Uterus (tissue), 4 donors: ENCODE measurements around the gene INSRR. TPM values are rescaled to one million over a fixed set of nuclear protein-coding genes. Genes with fewer than 3 reads are reported as not detected.

ENCODE experiments used
- DNase-seq, 2 donors: peaks; one replicate each; pipeline ENCODE4 v3.0.0-alpha.2; 2019 to 2020
- H3K27ac ChIP-seq, 2 donors: fragments of 200-600 bp; sonication (generic); 1 replicate in 1 of 2; 2 replicates in 1 of 2; pipeline ENCODE4 v1.5.1; 2016 to 2018
- H3K27me3 ChIP-seq, 2 donors: fragments of 200-600 bp; sonication (generic); one replicate each; pipeline ENCODE4 v1.5.1; 2018 to 2019; ENCODE audit warnings: control low read depth in 1 of 2
- H3K36me3 ChIP-seq, 2 donors: fragments of 200-600 bp; sonication (generic); one replicate each; pipeline ENCODE4 v1.5.1; 2019; ENCODE audit warnings: control low read depth in 1 of 2
- H3K4me1 ChIP-seq, 2 donors: fragments of 200-600 bp; sonication (generic); one replicate each; pipeline ENCODE4 v1.5.1; 2018 to 2019; ENCODE audit warnings: control low read depth in 1 of 2
- H3K4me3 ChIP-seq, 2 donors: fragments of 200-600 bp; sonication (generic); 1 replicate in 1 of 2; 2 replicates in 1 of 2; pipeline ENCODE4 v1.5.1; 2018 to 2019; ENCODE audit warnings: mild to moderate bottlenecking in 1 of 2
- H3K9me3 ChIP-seq, 2 donors: fragments of 200-600 bp; sonication (generic); one replicate each; pipeline ENCODE4 v1.5.1; 2019; ENCODE audit warnings: control low read depth in 1 of 2
- POLR2A ChIP-seq, 2 donors: fragments of 450-650 bp; IDR thresholded peaks; one replicate each; pipeline ENCODE4 v1.6.1; 2016; ENCODE audit warnings: antibody characterized with exemption in 2 of 2, mild to moderate bottlenecking in 1 of 2, moderate library complexity in 1 of 2
- intact Hi-C: fragments of 100-400 bp; cut with DNase I; formaldehyde crosslinking; loops from one replicate; pipeline ENCODE4 v1.15.1; 2023; ENCODE audit warnings: low total_unique reads
- total RNA-seq, 4 donors: library from RNA; depleted of rRNA in 3 of 4; stranded (reverse); fragments of >200 nt in 3 of 4; gene quantifications; one replicate each; pipeline versions ENCODE4 v1.1.0 to v1.2.4, GENCODE V29; 2014 to 2023
- TF ChIP-seq, protein P1 (sequence below), 4 experiments: fragments of 200-600 bp in 2 of 4; fragments of 450-650 bp in 2 of 4; sonication (generic) in 2 of 4; IDR thresholded peaks; one replicate each; pipeline ENCODE4 v1.5.1; 2016 to 2019; ENCODE audit warnings: antibody characterized with exemption in 4 of 4, mild to moderate bottlenecking in 2 of 4, moderate library complexity in 1 of 4
- donor health status: DM: yes; HTN: yes; CAD: no.

INSRR gene
- total RNA-seq, 4 donors from 2014 or later = 1.2 TPM; not detected in 3

DNA sequence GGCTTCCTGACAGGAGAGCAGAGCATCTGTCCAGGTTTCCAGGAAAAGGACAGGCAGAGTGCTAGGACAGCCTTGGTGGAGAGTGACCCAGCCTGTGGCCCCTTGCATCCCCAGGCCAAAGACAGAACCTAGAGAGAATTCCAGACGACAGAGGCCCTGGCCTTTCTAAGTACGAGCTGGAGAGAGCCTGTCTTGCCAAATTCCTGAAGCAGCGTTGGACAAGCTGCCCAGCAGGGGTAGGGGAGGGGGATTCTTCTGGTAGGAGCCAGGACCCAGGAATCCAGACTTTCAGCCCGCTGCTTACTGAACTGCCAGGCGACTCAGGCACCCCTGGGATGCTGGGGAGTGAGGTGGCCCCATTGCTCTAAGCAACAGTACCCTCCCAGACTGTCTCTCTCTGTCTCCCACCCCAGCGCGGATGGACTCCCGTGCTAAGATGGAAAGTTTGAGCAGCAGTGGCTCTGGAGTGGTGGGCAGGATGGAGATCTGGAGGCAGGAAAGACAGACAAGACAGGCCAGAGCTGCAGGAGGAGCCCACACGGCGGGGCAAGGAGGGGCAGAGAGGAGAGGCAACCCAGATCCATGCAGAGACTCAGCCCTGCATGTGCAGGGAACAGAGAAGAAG lies 25.8 kb upstream of the INSRR start:
- no peaks in the 10 kb centered on the region for H3K4me1 ChIP-seq
- no peak for DNase-seq
- H3K27me3 ChIP-seq = no peaks in the 10 kb centered on the region
- H3K4me3 ChIP-seq = no peak overlapping the region
- no peak for TF ChIP-seq POLR2A (IDR thresholded peaks at IDR 0.05)
- TF ChIP-seq, protein P1, sequence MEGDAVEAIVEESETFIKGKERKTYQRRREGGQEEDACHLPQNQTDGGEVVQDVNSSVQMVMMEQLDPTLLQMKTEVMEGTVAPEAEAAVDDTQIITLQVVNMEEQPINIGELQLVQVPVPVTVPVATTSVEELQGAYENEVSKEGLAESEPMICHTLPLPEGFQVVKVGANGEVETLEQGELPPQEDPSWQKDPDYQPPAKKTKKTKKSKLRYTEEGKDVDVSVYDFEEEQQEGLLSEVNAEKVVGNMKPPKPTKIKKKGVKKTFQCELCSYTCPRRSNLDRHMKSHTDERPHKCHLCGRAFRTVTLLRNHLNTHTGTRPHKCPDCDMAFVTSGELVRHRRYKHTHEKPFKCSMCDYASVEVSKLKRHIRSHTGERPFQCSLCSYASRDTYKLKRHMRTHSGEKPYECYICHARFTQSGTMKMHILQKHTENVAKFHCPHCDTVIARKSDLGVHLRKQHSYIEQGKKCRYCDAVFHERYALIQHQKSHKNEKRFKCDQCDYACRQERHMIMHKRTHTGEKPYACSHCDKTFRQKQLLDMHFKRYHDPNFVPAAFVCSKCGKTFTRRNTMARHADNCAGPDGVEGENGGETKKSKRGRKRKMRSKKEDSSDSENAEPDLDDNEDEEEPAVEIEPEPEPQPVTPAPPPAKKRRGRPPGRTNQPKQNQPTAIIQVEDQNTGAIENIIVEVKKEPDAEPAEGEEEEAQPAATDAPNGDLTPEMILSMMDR (IDR thresholded peaks at IDR 0.05) = no peak
- intact Hi-C loops = loop anchor here (10.0 kb wide), 1 partner anchor 190 kb away; no protein-coding TSS in a partner anchor
- no peaks in the 10 kb centered on the region for H3K36me3 ChIP-seq
- H3K9me3 ChIP-seq = no peaks in the 10 kb centered on the region
- H3K27ac ChIP-seq = peak overlapping the region in 1 of 2 donors; percentile 20

DNA sequence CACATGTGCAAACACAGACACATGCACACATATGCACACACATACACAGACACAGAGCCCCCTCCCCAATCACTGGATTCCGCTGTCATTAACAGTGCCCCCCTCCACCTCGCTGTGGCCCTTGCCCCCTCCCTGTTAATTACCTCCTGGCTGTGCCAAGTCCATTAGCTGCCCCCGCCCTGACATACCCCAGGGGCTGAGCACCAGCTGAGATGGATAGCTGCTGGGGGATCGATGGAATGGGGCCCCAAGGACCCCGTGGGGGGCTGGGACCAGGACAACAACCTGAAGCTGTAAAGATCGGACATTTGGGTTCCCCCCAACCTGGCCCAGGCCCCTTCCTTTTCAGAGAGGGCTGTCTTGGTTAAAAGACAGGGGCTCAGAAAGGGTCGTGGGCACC lies 25.0 kb upstream of the INSRR start:
- no peaks in the 10 kb centered on the region for H3K27me3 ChIP-seq
- no peak overlapping the region for H3K27ac ChIP-seq
- no peak for DNase-seq
- H3K4me1 ChIP-seq = no peaks in the 10 kb centered on the region
- intact Hi-C loops = loop anchor here (10.0 kb wide), 1 partner anchor 189 kb away; no protein-coding TSS in a partner anchor
- no peaks in the 10 kb centered on the region for H3K9me3 ChIP-seq
- no peak overlapping the region for H3K4me3 ChIP-seq
- H3K36me3 ChIP-seq = no peaks in the 10 kb centered on the region
- TF ChIP-seq, protein P1 (IDR thresholded peaks at IDR 0.05) = no peak
- no peak for TF ChIP-seq POLR2A (IDR thresholded peaks at IDR 0.05)

DNA sequence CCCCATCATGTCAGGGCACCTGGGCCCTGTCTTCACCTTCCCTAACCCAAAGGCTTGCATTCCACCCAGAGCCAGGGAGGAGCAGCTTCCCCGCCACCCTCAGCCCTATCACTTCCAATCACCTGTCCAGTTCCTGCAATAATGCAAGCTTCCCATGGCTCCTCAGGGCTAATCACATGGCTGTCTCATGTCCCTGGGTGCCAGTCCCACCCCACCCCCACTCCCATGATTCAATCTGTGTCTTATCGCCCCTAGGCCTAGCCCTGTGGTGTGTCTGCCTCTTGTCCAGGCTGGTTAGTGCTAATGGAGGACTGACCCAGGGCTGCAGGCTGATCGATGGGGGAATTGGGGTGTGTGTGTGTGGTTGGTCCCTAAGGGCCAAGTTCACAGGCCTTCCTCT lies 23.6 kb upstream of the INSRR start:
- H3K27ac ChIP-seq = no peak overlapping the region
- H3K4me3 ChIP-seq = no peak overlapping the region
- H3K36me3 ChIP-seq = no peaks in the 10 kb centered on the region
- no peak for DNase-seq
- no peaks in the 10 kb centered on the region for H3K9me3 ChIP-seq
- intact Hi-C loops = loop anchor here (10.0 kb wide), 1 partner anchor 188 kb away; no protein-coding TSS in a partner anchor
- TF ChIP-seq, protein P1 (IDR thresholded peaks at IDR 0.05) = no peak
- TF ChIP-seq POLR2A (IDR thresholded peaks at IDR 0.05) = no peak
- no peaks in the 10 kb centered on the region for H3K4me1 ChIP-seq
- H3K27me3 ChIP-seq = no peaks in the 10 kb centered on the region

DNA sequence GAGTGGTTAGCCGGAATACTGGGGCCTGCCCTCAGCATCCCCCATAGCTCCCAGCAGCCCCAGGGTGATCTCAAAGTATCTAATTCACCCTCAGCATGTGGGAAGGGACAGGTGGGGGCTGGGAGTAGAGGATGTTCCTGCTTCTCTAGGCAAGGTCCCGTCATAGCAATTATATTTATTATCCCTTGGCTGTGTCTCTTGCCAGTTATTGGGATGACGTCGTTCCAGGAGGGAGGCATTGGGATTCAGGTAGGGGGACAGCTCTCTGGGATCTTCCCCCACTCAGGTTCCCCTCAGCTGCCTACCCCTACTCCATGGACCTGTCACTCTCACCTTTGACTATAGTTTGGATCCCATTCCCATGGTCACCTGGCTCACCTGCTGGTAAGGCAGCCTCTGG lies 22.7 kb upstream of the INSRR start:
- Histone ChIP-seq H3K4me3 (no peak overlapping the region), H3K27ac (no peak overlapping the region), H3K4me1 (no peaks in the 10 kb centered on the region), H3K36me3 (no peaks in the 10 kb centered on the region), H3K9me3 (no peaks in the 10 kb centered on the region), H3K27me3 (no peaks in the 10 kb centered on the region)
- DNase-seq = no peak
- intact Hi-C loops = loop anchor here (10.0 kb wide), 1 partner anchor 187 kb away; no protein-coding TSS in a partner anchor
- no peak for TF ChIP-seq POLR2A (IDR thresholded peaks at IDR 0.05)

DNA sequence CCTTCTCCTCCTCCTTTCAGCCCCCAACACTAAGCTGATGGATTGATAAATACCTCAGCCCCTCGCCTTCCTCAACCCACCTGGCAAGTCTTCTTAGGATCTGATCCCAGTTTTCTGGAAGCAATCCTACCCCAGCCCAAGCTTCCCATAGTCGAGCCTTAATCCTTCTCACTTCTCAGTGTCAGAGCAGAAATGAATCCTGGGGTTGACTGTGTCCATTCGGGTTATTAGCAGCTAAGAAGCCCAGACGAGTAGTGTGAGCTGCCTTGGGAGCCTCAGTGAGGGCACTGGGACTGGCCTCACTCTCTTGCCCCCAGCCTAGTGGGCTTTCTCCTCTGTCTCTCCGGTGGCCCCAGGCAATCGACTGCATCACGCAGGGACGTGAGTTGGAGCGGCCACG lies 22.2 kb upstream of the INSRR start:
- Histone ChIP-seq H3K4me3 (no peak overlapping the region), H3K27ac (no peak overlapping the region), H3K4me1 (no peaks in the 10 kb centered on the region), H3K36me3 (no peaks in the 10 kb centered on the region), H3K27me3 (no peaks in the 10 kb centered on the region), H3K9me3 (no peaks in the 10 kb centered on the region)
- no peak for TF ChIP-seq POLR2A (IDR thresholded peaks at IDR 0.05)
- TF ChIP-seq, protein P1 (IDR thresholded peaks at IDR 0.05) = no peak
- intact Hi-C loops = loop anchor here (10.0 kb wide), 1 partner anchor 186 kb away; no protein-coding TSS in a partner anchor
- no peak for DNase-seq
